SIG-M5 treated with dmso at 0.1 percent for 504 hours (cell line): Measurements from ENCODE around the gene MARVELD1.
A peak's percentile ranks its signal among the peaks of the same experiment; 100 is the strongest.
"Not testable (repeated sequence)": the region's sequence is repeated elsewhere in the genome, so short reads cannot be mapped to it uniquely, and the experiment has no call there.

Source experiments
- DNase-seq: peaks from one replicate; lab custom pipeline; 2025; ENCODE audit not compliant: unreplicated experiment; lab: John Stamatoyannopoulos, UW

Gene MARVELD1

DNA sequence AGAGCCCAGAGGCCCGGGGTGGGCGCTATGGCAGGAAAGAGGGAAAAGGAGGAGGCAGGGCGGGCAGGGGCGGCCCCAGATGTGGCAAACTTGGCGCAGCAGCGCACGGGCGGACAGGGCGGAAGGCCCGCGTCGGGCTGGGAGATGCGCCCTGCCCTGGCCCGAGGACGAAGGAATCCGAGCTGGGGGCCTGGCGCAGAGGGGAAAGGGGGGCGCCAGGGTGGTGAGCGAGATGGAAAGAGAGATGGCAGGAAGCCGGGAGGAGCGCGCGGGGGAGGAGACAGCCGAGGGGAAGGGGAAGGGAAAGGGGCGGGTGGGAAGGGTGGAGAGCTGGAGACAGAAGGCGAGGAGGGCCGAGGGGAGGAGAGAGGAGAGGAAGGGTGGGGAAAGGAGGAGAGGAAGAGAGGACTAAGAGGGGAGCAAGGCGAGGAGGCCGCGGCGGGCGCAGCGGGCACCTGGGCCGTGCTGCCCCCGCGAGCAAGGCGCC is at the start of gene MARVELD1:
TSS of gene MARVELD1 (plus strand) at position 392 of the 487 bp plus-strand sequence. CDS start 147 bp downstream, outside the sequence.
- peak; percentile 62 for DNase-seq

DNA sequence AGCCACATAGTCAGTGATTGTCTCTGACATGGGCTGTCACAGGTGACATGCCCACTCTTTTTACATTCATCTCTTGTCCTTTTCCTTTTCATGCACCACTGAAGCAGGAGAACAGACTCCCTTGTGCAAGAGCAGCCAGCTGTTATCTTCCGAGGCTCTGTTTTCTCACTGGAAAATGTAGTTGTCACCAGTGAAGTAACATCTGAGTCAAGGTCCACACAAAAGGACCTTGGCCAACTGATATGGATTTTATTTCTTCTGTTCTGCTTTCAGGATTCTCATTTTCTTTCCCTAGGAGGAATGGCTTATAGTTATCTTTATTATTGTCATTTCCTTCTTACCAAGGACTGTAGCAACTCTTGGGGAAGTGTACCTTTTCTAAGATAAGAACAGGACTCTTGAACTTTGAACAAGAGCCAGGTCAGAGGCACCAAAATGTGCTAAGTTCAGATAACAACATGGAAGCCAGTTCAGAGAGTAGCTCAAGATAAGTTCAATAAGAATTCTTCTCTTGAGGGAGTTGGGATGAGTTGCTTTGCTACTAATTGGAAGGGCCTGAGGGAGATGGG is 49.2 kb upstream of the MARVELD1 start:
- no peak for DNase-seq

GRCh38 chr10:97666992-97667391 is 46.5 kb upstream of the MARVELD1 start:
- DNase-seq: no peak

- no peak for DNase-seq
These were observed 46.1 kb upstream of the MARVELD1 start for GRCh38 chr10:97667463-97667862.

- no peak for DNase-seq
These were observed 44.0 kb upstream of the MARVELD1 start for GRCh38 chr10:97669571-97669970.

- DNase-seq: no peak
These were observed 39.6 kb upstream of the MARVELD1 start for GRCh38 chr10:97673736-97674525.

DNA sequence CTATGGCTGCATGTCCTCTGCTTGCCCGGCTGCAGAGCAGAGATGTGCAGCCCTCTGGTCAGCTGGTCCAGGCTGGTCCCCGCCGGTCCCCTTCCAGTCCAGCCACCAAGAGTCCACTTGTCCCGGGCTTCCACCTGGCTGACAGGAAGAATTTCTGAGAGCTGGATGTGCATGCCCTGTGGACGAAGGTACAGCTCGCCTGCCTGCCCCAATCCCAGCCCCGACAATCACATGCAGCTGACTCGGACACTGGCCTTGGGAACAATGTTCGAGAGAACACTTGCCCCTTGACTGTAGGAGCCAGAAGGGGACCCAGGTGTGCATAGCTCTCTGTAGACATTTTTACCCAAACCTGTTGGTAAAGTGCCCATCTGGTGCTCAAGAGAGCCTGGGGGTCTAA is 38.3 kb upstream of the MARVELD1 start:
- no peak for DNase-seq

DNA sequence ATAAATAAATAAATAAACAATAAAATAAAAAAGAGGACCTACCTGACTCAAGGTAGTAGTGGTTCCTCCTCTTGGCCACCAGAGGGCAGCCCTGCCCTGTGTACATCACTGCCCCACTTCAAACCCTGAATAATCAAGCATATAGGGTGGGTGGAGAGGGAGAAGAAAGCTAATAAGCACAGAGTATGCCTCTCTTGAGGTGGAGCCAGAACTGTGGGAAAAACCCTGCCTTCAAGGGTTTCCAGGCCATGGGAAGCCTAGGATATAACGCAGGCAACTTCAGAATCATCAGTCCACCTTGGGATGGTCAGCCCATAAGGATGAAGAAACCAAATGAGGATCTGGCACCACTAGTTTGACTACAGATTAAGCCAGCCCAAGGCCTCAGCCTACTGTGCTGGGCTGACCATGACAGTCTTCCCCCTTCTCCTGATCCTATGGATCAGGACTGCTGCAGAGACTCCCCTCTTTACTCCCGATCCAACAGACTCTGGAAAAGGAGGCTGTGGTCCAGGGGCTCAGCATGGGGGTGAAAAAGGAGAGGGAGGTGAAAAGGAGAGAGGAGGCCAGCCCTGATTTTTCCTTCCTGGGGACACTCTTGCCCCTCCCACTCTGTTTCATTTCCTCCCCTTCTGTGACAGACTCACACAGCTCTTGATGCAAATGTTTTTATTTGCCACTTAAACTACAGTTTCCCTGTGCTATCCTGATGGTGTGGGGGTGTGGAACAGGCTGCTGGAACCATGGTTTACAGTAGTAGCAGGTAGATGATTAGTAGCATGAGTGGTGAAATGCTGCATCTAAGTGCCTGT is 36.6 kb upstream of the MARVELD1 start:
- DNase-seq: peak; percentile 38

DNA sequence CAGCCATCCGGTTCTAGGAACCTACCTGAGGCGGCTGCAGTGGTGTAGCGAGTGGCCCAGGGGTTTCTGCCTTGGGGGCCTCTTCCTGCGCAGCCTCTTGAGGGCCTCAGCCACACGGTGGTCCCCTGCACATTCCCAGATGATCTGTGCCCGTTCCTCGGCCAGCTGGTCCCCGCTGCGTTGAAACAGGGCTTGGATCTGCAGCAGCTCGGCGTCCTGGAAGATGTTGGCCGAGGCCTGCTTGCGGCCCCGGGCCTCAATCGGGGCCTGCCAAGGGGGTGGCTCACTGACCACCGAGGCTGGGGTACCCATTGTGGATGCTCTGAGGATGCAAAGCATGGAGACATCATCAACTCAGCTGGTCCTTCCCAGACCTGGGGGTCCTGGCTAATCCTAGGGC is 33.9 kb upstream of the MARVELD1 start:
- no peak for DNase-seq

DNA sequence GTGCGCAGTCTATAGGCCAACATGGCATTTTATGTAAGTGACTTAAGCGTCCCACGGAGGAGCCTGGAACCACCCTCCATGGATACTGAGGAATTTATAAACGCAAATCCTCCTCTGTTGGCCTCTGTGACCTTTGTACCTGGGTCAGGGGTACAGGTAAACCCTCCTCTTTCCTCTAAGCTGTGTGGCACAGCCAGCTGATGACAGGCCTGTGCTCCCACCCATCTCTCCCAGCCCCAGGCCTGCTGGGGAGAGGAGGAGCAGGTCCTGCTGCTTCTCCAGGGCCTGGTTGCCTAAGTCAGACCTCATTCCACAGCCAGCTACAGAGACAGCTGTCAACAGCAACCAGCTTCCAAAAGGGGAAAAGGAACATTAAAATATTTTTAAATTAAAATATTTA is 31.5 kb upstream of the MARVELD1 start:
- no peak for DNase-seq

GRCh38 chr10:97683556-97684367 is 29.8 kb upstream of the MARVELD1 start:
- peak; percentile 24 for DNase-seq

- not testable (repeated sequence) for DNase-seq
These were observed 29.2 kb upstream of the MARVELD1 start for GRCh38 chr10:97684368-97684713.

DNA sequence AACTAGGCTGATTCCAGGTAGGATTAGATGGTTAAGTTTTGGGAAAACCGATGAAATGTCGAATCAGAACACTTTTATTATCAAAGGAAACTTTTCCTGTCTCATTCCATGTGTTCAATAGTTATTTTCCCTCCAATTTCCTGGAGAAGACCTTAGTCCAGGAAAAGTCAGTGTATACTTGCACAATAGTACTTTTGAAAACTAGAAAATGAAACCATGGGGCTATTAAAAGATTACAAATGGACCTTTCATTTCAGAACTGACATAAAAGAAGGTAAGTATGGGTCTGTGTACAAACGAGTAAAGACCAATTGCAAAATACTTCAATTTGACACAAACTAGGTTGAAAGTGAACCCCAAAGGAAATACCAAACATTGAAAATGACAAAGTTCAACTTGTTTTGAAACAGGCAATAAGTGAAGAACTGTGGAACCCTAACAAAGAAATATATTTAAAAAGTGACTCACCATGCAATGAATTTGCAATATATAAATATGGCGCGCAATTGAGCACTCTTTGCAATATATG is 28.6 kb upstream of the MARVELD1 start:
- DNase-seq: no peak

DNA sequence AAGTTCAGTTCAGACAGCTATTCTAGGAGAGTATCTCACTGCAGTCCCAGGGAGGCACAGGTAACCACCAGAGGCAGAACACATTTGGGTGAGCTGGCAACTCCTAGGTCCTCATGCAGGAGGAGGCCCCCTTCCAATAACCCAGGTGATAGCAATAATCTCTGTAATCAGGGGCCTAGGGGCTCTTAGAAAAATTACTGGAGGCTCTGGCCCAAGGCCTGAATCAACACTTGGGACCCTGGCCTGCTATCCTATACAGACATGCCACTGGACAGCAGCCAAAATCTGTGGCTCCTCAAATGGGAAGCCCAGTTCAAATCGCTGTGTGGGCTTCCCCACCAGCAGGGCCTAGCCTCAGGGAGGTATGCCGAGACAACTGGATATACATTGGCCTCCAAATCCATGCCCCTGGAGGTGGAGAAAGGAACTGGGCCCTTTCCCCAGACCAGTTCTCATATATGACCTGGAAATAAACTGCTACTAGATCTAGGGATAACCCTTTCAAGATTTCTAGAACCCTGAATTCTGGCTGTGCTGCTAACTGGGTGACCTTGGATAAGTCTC is 28.1 kb upstream of the MARVELD1 start:
- no peak for DNase-seq

DNA sequence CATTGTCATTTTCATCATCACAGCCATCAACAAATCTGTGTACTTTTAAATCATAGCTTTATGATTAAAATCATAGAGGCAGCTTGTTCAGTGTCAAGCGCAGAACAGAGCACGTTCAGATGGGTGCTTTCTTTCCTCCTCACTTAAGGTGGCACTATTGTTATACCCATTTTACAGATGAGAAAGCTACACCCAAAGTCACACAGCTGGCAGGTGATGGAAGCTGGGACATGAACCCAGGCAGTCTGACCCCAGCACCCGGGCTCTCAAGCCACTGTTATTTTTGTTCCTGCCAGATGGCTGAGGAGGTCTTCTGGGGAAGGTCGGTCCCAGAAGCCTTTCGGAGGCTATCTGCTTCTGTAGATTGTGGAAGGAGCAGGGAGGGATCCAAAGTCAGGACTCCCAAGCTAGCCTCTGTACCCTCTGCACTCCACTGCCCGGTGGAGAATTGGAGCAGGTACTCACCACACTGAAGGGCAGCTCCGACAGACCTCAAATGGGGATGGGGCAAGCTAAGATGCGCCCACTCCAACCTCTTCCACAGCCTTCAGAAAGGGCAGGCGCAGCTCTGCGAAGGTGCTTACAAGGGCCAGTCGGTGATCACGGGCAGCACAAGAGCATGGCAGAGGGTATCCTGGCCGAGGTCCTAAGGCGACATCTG is 27.1 kb upstream of the MARVELD1 start:
- no peak for DNase-seq

DNA sequence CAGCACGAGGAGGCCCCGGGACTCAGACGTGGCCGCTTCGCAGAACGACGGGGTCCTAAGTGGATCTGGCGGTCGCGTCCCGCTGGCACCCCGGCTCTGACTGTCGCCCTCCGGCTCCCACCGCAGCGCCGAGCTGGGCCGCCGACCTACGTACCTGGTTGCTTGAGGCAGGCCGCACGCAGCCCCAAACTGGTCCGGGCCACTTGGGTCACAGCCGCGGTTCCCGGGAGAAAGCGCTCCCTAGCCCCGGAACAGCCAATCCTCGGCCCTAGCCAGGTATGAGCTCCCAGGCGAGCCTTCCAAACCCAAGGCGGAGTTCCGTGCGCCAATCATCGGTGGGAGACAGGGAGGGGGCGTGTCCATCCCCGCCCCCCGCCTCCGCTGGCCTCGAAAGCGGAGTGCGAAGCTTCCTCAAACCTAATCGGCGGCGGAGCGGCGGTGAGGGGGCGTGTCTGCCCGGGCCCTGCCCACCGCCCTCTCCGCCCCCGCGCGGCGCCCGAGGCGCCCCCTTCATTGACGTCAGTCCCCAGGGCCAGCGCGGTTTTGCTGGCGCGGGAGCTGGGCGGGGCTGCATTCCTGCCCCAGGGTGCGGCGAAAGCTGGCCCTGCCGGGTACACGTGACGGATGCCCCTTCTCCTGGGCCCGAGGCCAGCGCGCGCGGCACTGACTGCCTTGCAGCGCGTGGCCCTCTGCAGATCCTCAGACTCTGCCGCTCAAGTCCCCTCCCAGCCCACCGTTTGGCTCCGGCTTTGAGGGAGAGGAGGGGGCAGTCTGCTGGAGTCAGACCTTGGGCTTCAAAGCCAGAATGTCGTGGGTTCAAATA is 26.4 kb upstream of the MARVELD1 start, which contains the start of gene AVPI1:
TSS of gene AVPI1 (minus strand) at position 280 of the 823 bp plus-strand sequence. CDS start 7,336 bp downstream, outside the sequence.
- DNase-seq: peak; percentile 95

GRCh38 chr10:97687785-97688781 is 25.4 kb upstream of the MARVELD1 start:
- DNase-seq: no peak
